GM12878 (cell line): Measurements from ENCODE around the gene RTN4RL1. TPM values are rescaled to one million over a fixed set of nuclear protein-coding genes. Genes with fewer than 3 reads are reported as not detected.

Source experiments
- ATAC-seq: fragments of 200-7000 bp; cut with Tn5 transposase; 3 replicates; pipeline ENCODE4 v1.9.1; 2020; ENCODE audit warnings: mild to moderate bottlenecking, moderate library complexity
- BruUV-seq: library from RNA; stranded (reverse); fragments of 400-500 nt; replicated peaks from 2 replicates; lab custom pipeline; 2021; lab: Mats Ljungman, UMichigan
- CTCF ChIA-PET: fragments of 300-600 bp; sonication (Branson Sonifier 250); formaldehyde crosslinking; extraction: SDS; loops from one replicate; lab custom pipeline; 2021; ENCODE audit warnings: inconsistent platforms; lab: Yijun Ruan, JAX
- POLR2A ChIA-PET: fragments of 350-600 bp; formaldehyde crosslinking; extraction: SDS; loops from one replicate; lab custom pipeline; 2021; ENCODE audit warnings: inconsistent platforms; lab: Charles Lee
- RAD21 ChIA-PET: fragments of 300-600 bp; sonication (Branson Sonifier 250); formaldehyde crosslinking; loops from one replicate; lab custom pipeline; 2023; ENCODE audit warnings: antibody characterized with exemption; ENCODE audit not compliant: unreplicated experiment; lab: Charles Lee
- SMC1A ChIA-PET: fragments of 300-600 bp; sonication (Branson Sonifier 250); formaldehyde crosslinking; loops from one replicate; lab custom pipeline; 2023; ENCODE audit not compliant: unreplicated experiment, uncharacterized antibody; lab: Charles Lee
- DNase-seq: peaks from one replicate; pipeline ENCODE4 v3.0.0-alpha.2; 2011; ENCODE audit warnings: low read depth, low spot score
- FAIRE-seq: peaks from 3 replicates; lab custom pipeline; 2011; peaks lifted over from hg19 to GRCh38; lab: Jason Lieb, UNC
- H2AFZ ChIP-seq: 2 replicates; pipeline ENCODE4 v1.6.0; 2011; ENCODE audit warnings: low read depth, low read length, control low read depth; ENCODE audit not compliant: control insufficient read depth
- H3K27ac ChIP-seq: 2 replicates; pipeline ENCODE4 v1.5.1; 2011; ENCODE audit warnings: control low read depth; ENCODE audit not compliant: control insufficient read depth, insufficient read depth
- H3K27me3 ChIP-seq, 2 experiments: replicated peaks in 1 of 2; 2 replicates each; pipeline versions ENCODE4 v1.6.0 to v1.6.1; 2011; ENCODE audit warnings: low read length in 1 of 2; ENCODE audit not compliant: control insufficient read depth in 2 of 2, insufficient read depth in 2 of 2
- H3K36me3 ChIP-seq, 2 experiments: 2 replicates each; pipeline ENCODE4 v1.5.1; 2011; ENCODE audit warnings: low read length in 1 of 2; ENCODE audit not compliant: control insufficient read depth in 2 of 2, insufficient read depth in 2 of 2
- H3K4me1 ChIP-seq: 2 replicates; pipeline ENCODE4 v1.6.1; 2011; ENCODE audit warnings: mild to moderate bottlenecking, low read length, moderate library complexity, mixed read lengths; ENCODE audit not compliant: control insufficient read depth, insufficient read depth
- H3K4me2 ChIP-seq: 2 replicates; pipeline ENCODE4 v1.6.0; 2011; ENCODE audit warnings: control low read depth; ENCODE audit not compliant: control insufficient read depth, insufficient read depth
- H3K4me3 ChIP-seq: fragments of 200-600 bp; sonication (generic); 2 replicates; pipeline ENCODE4 v1.5.1; 2016
- H3K79me2 ChIP-seq: 2 replicates; pipeline ENCODE4 v1.6.0; 2011; ENCODE audit warnings: low read length; ENCODE audit not compliant: control insufficient read depth, insufficient read depth
- H3K9ac ChIP-seq: 2 replicates; pipeline ENCODE4 v1.8.0; 2011; ENCODE audit warnings: low read length, control low read depth, mixed read lengths; ENCODE audit not compliant: control insufficient read depth, insufficient read depth
- H3K9me3 ChIP-seq: replicated peaks from 3 replicates; pipeline ENCODE4 v1.5.1; 2011; ENCODE audit warnings: mild to moderate bottlenecking, low read length; ENCODE audit not compliant: control insufficient read depth, insufficient read depth
- H4K20me1 ChIP-seq: 2 replicates; pipeline ENCODE4 v1.6.0; 2011; ENCODE audit not compliant: control insufficient read depth, insufficient read depth
- BHLHE40 ChIP-seq, 2 experiments: fragments of 450-650 bp in 1 of 2; IDR thresholded peaks; 2 replicates each; pipeline ENCODE4 v1.6.1; 2011 to 2017; ENCODE audit warnings: low read depth in 2 of 2, borderline replicate concordance in 1 of 2, improper control_type of control experiment in 1 of 2, low read length in 1 of 2, mild to moderate bottlenecking in 1 of 2
- BRCA1 ChIP-seq: IDR thresholded peaks from 2 replicates; pipeline ENCODE4 v1.6.1; 2011; ENCODE audit warnings: low read depth, low read length, improper control_type of control experiment
- CBX3 ChIP-seq: fragments of 200-600 bp; sonication (generic); IDR thresholded peaks from 2 replicates; pipeline ENCODE4 v1.6.1; 2016; ENCODE audit warnings: low read depth, borderline replicate concordance
- ESRRA ChIP-seq: IDR thresholded peaks from 2 replicates; pipeline ENCODE4 v1.6.1; 2012; ENCODE audit warnings: mild to moderate bottlenecking, low read length, improper control_type of control experiment
- FOS ChIP-seq: IDR thresholded peaks from 3 replicates; pipeline ENCODE4 v1.6.1; 2011; ENCODE audit warnings: borderline replicate concordance; ENCODE audit not compliant: insufficient read length; ENCODE audit errors: extremely low read depth
- IKZF2 ChIP-seq, 2 experiments: fragments of 450-650 bp; IDR thresholded peaks; 2 replicates each; pipeline ENCODE4 v1.6.1; 2017; ENCODE audit warnings: mild to moderate bottlenecking in 2 of 2, moderate library complexity in 2 of 2
- JUNB ChIP-seq: IDR thresholded peaks from 2 replicates; pipeline ENCODE4 v1.6.1; 2016; ENCODE audit warnings: antibody characterized with exemption, mild to moderate bottlenecking
- MEF2A ChIP-seq: IDR thresholded peaks from 2 replicates; pipeline ENCODE4 v1.6.1; 2011; ENCODE audit warnings: low read depth, mild to moderate bottlenecking, low read length, moderate library complexity; ENCODE audit not compliant: insufficient read depth
- MLLT1 ChIP-seq: fragments of 450-650 bp; IDR thresholded peaks from 2 replicates; pipeline ENCODE4 v1.6.1; 2016; ENCODE audit warnings: mild to moderate bottlenecking
- NFIC ChIP-seq: IDR thresholded peaks from 2 replicates; pipeline ENCODE4 v1.6.1; 2012; ENCODE audit warnings: low read depth, mild to moderate bottlenecking, inconsistent platforms, low read length, moderate library complexity
- SIX5 ChIP-seq: IDR thresholded peaks from 2 replicates; pipeline ENCODE4 v1.6.1; 2011; ENCODE audit warnings: mild to moderate bottlenecking, low read depth, low read length, moderate library complexity; ENCODE audit not compliant: severe bottlenecking
- SMARCA5 ChIP-seq: fragments of 450-650 bp; IDR thresholded peaks from 2 replicates; pipeline ENCODE4 v1.6.1; 2017; ENCODE audit warnings: mild to moderate bottlenecking
- SRF ChIP-seq, 2 experiments: IDR thresholded peaks; 2 replicates each; pipeline ENCODE4 v1.6.1; 2011; ENCODE audit warnings: low read depth in 2 of 2, low read length in 2 of 2, mild to moderate bottlenecking in 1 of 2, moderate library complexity in 1 of 2
- ZBTB11 ChIP-seq: fragments of 450-650 bp; formaldehyde crosslinking; IDR thresholded peaks from 2 replicates; pipeline ENCODE4 v1.5.0; 2022; ENCODE audit warnings: mild to moderate bottlenecking, missing genetic modification characterization
- ZBTB33 ChIP-seq: fragments of 450-650 bp; IDR thresholded peaks from 2 replicates; pipeline ENCODE4 v1.6.1; 2017; ENCODE audit warnings: mild to moderate bottlenecking
- ZNF24 ChIP-seq: fragments of 450-650 bp; IDR thresholded peaks from 2 replicates; pipeline ENCODE4 v1.6.1; 2017; ENCODE audit warnings: antibody characterized with exemption, mild to moderate bottlenecking
- ZZZ3 ChIP-seq: IDR thresholded peaks from 2 replicates; pipeline ENCODE4 v1.6.1; 2011; ENCODE audit warnings: low read depth; ENCODE audit not compliant: control insufficient read depth, insufficient read length
- WGBS: methylation state at CpG from one replicate; pipeline ENCODE4 v1.1.6; 2016; ENCODE audit warnings: low lambda C conversion rate; ENCODE audit not compliant: insufficient replicate concordance, insufficient coverage; ENCODE audit errors: missing lambda C conversion rate; 5-methylcytosine and 5-hydroxymethylcytosine counted together
- in situ Hi-C: fragments of 300-500 bp; cut with MboI; formaldehyde crosslinking; loops from 9 replicates; pipeline ENCODE4 v1.14.3; 2018; ENCODE audit warnings: mixed read lengths
- intact Hi-C: fragments of 100-400 bp; cut with micrococcal nuclease; formaldehyde crosslinking; loops from one replicate; pipeline ENCODE4 v1.14.2; 2022; ENCODE audit not compliant: unreplicated experiment
- polyA plus RNA-seq, 11 experiments: library from polyadenylated mRNA; depleted of rRNA in 4 of 11; unstranded in 6 of 11; stranded (reverse) in 5 of 11; fragments of >200 nt; fragmentation: Nextera tagmentation in 4 of 11; fragmentation: Illumina TruSeq in 1 of 11; extraction: Ambion mirVana in 4 of 11; extraction: Trizol in 1 of 11; gene quantifications; 1 replicate in 1 of 11; 2 replicates in 10 of 11; pipeline versions ENCODE4 v1.2.1 to v1.2.3, GENCODE V29; 2011 to 2016; ENCODE audit warnings: inconsistent platforms in 2 of 11, missing spikeins in 2 of 11, low read depth in 1 of 11
- total RNA-seq, 4 experiments: library from RNA; depleted of rRNA in 3 of 4; stranded (reverse); fragments of >200 nt in 3 of 4; fragmentation: Illumina TruSeq in 1 of 4; extraction: Trizol in 1 of 4; gene quantifications; 2 replicates each; pipeline versions ENCODE4 v1.2.1 to v1.2.3, GENCODE V29; 2013 to 2021

The RTN4RL1 gene
- total and polyA plus RNA-seq, 10 of the 15 experiments (the other 5 are each of a cell fraction or from before 2014, with no cell fraction given) = 0.08 to 0.11 (median 0.10) TPM; not detected in 7

- FAIRE-seq = no peak
Observed at GRCh38 chr17:1980665-1981250, 44.4 kb downstream of the RTN4RL1 start.

More at GRCh38 chr17:1980665-1981250, 44.4 kb downstream of the RTN4RL1 start:
- H2AFZ ChIP-seq = no peak overlapping the region
- no peaks in the 10 kb centered on the region; the same call in 1 of the 2 replicates for H3K4me1 ChIP-seq
- no peaks in the 10 kb centered on the region for H3K36me3 ChIP-seq
- RAD21 ChIA-PET = interaction anchor here (0.7 kb wide), 1 partner anchor 17 kb away, joined by 4 read pairs; no protein-coding TSS in a partner anchor
- ATAC-seq (no peak), DNase-seq (no peak)
- intact Hi-C loops (no loop called here), in situ Hi-C loops (no loop called here)
- TF ChIP-seq ZBTB33 = no peak
- TF ChIP-seq FOS = no peak
- TF ChIP-seq MEF2A = no peak
- no peak for TF ChIP-seq ZZZ3
- TF ChIP-seq IKZF2 (IDR thresholded peaks at IDR 0.05) = no peak
- no peak for TF ChIP-seq ZBTB11
- TF ChIP-seq JUNB = no peak
- no peak for TF ChIP-seq SIX5
- TF ChIP-seq SRF (IDR thresholded peaks at IDR 0.05; ENCODE audit: low read depth in 2 of 2, low read length in 2 of 2) = no peak
- no peak for TF ChIP-seq CBX3
- no peak for TF ChIP-seq BRCA1
- no peak for TF ChIP-seq SMARCA5
- no peak for TF ChIP-seq MLLT1
- no peak for TF ChIP-seq NFIC
- no peak for TF ChIP-seq ZNF24
- TF ChIP-seq BHLHE40 (IDR thresholded peaks at IDR 0.05; ENCODE audit: borderline replicate concordance in 1 of 2, low read depth in 2 of 2, low read length in 1 of 2) = no peak
- no peak for TF ChIP-seq ESRRA
- H3K4me2 ChIP-seq = no peak overlapping the region
- CTCF ChIA-PET = no interaction called here
- H3K4me3 ChIP-seq = no peak overlapping the region
- H4K20me1 ChIP-seq = no peaks in the 10 kb centered on the region
- WGBS = 50% methylated on average over 8 of the region's 8 CpGs
- H3K27ac ChIP-seq = no peak overlapping the region
- SMC1A ChIA-PET = no interaction called here
- H3K79me2 ChIP-seq = no peaks in the 10 kb centered on the region
- no peaks in the 10 kb centered on the region; a peak in 1 of 4 replicates for H3K27me3 ChIP-seq
- no peak overlapping the region for H3K9ac ChIP-seq
- no TSS peak for BruUV-seq
- POLR2A ChIA-PET = no interaction called here
- no peaks in the 10 kb centered on the region for H3K9me3 ChIP-seq
